Measurements from ENCODE around the gene TMCO4. TPM values are rescaled to one million over a fixed set of nuclear protein-coding genes. Genes with fewer than 3 reads are reported as not detected.

TMCO4 gene
- total RNA-seq, 1 donor from 2014 or later = 0.82 TPM

GRCh38 chr1:19694298-19694697, 105.4 kb downstream of the TMCO4 start:
- FAIRE-seq = no peak

GRCh38 chr1:19690342-19690741, 109.4 kb downstream of the TMCO4 start:
- no peak for DNase-seq (ENCODE audit: low spot score in 2 of 2)
- FAIRE-seq = no peak

More at GRCh38 chr1:19694298-19694697, 105.4 kb downstream of the TMCO4 start:
- no peak for DNase-seq (ENCODE audit: low spot score in 2 of 2)

GRCh38 chr1:19689856-19690255, 109.9 kb downstream of the TMCO4 start:
- FAIRE-seq (no peak), DNase-seq (ENCODE audit: low spot score in 2 of 2) (no peak)

GRCh38 chr1:19689085-19689757, 110.5 kb downstream of the TMCO4 start:
- no peak for FAIRE-seq
- peak in 1 of 2 donors; percentile 34 for DNase-seq (ENCODE audit: low spot score in 2 of 2)

- FAIRE-seq (no peak), DNase-seq (ENCODE audit: low spot score in 2 of 2) (no peak)
These were observed 111.5 kb downstream of the TMCO4 start for GRCh38 chr1:19688041-19688842.

GRCh38 chr1:19687414-19687813, 112.3 kb downstream of the TMCO4 start:
- no peak for FAIRE-seq
- no peak for DNase-seq (ENCODE audit: low spot score in 2 of 2)

- DNase-seq (ENCODE audit: low spot score in 2 of 2) (no peak), FAIRE-seq (no peak)
These were observed 113.7 kb downstream of the TMCO4 start for GRCh38 chr1:19685994-19686393.

- FAIRE-seq = no peak
- no peak for DNase-seq (ENCODE audit: low spot score in 2 of 2)
These were observed 115.0 kb downstream of the TMCO4 start for GRCh38 chr1:19684677-19685076.

- FAIRE-seq (no peak), DNase-seq (ENCODE audit: low spot score in 2 of 2) (no peak)
These were observed 116.4 kb downstream of the TMCO4 start for GRCh38 chr1:19683351-19683750.

- no peak for FAIRE-seq
These were observed 116.8 kb downstream of the TMCO4 start for GRCh38 chr1:19682901-19683300.

GRCh38 chr1:19682257-19682656, 117.5 kb downstream of the TMCO4 start:
- DNase-seq (ENCODE audit: low spot score in 2 of 2) (no peak), FAIRE-seq (no peak)

More at GRCh38 chr1:19682901-19683300, 116.8 kb downstream of the TMCO4 start:
- DNase-seq (ENCODE audit: low spot score in 2 of 2) = no peak

GRCh38 chr1:19680644-19681043, 119.1 kb downstream of the TMCO4 start:
- FAIRE-seq = no peak
- DNase-seq (ENCODE audit: low spot score in 2 of 2) = no peak

GRCh38 chr1:19679691-19680090, 120.0 kb downstream of the TMCO4 start:
- no peak for FAIRE-seq
- no peak for DNase-seq (ENCODE audit: low spot score in 2 of 2)

GRCh38 chr1:19678931-19679453, 120.7 kb downstream of the TMCO4 start:
- DNase-seq (ENCODE audit: low spot score in 2 of 2) (no peak), FAIRE-seq (no peak)

- no peak for FAIRE-seq
These were observed 121.2 kb downstream of the TMCO4 start for GRCh38 chr1:19678493-19678892.

GRCh38 chr1:19676438-19676922, 123.2 kb downstream of the TMCO4 start:
- DNase-seq (ENCODE audit: low spot score in 2 of 2) (peak in 1 of 2 donors; percentile 48), FAIRE-seq (no peak)

More at GRCh38 chr1:19678493-19678892, 121.2 kb downstream of the TMCO4 start:
- DNase-seq (ENCODE audit: low spot score in 2 of 2) = no peak

GRCh38 chr1:19675797-19676196, 123.9 kb downstream of the TMCO4 start:
- FAIRE-seq (no peak), DNase-seq (ENCODE audit: low spot score in 2 of 2) (no peak)

GRCh38 chr1:19672237-19672636, 127.5 kb downstream of the TMCO4 start:
- DNase-seq (ENCODE audit: low spot score in 2 of 2) (no peak), FAIRE-seq (no peak)

- no peak for DNase-seq (ENCODE audit: low spot score in 2 of 2)
- no peak for FAIRE-seq
These were observed 128.9 kb downstream of the TMCO4 start for GRCh38 chr1:19670787-19671186.

- DNase-seq (ENCODE audit: low spot score in 2 of 2) (no peak), FAIRE-seq (no peak)
These were observed 130.8 kb downstream of the TMCO4 start for GRCh38 chr1:19668888-19669287.

Data from frontal cortex (tissue), 4 donors.